Stimulated activated CD8-positive, alpha-beta memory T cell treated with anti-CD3 and anti-CD28 coated beads, Interleukin-7, amount 100 ng/mL, for 1 hour (primary cell): ENCODE data around the gene RGS10.

Source experiments
- DNase-seq, 2 donors: peaks; one replicate each; pipeline ENCODE4 v3.0.0-alpha.2; 2020; ENCODE audit warnings: low read depth in 2 of 2

RGS10 gene

GRCh38 chr10:119518176-119518575 lies 24.3 kb downstream of the RGS10 start:
- DNase-seq, result no peak

- DNase-seq, result no peak
Measured at GRCh38 chr10:119517235-119518141, 25.0 kb downstream of the RGS10 start.

GRCh38 chr10:119516381-119517234 lies 25.9 kb downstream of the RGS10 start:
- DNase-seq, result no peak

- no peak for DNase-seq
Measured at GRCh38 chr10:119515511-119516045, 26.9 kb downstream of the RGS10 start.

GRCh38 chr10:119514819-119515218 lies 27.7 kb downstream of the RGS10 start:
- DNase-seq, result no peak

- DNase-seq, result no peak
Measured at GRCh38 chr10:119511828-119512515, 30.5 kb downstream of the RGS10 start.

- no peak for DNase-seq
Measured at GRCh38 chr10:119509909-119510451, 32.5 kb downstream of the RGS10 start.

- no peak for DNase-seq
Measured at GRCh38 chr10:119507115-119507514, 35.4 kb downstream of the RGS10 start.

GRCh38 chr10:119505588-119506315 lies 36.8 kb downstream of the RGS10 start:
- no peak for DNase-seq

- DNase-seq, result no peak
Measured at GRCh38 chr10:119505131-119505551, 37.4 kb downstream of the RGS10 start.

GRCh38 chr10:119504651-119505050 lies 37.9 kb downstream of the RGS10 start:
- no peak for DNase-seq

- DNase-seq, result no peak
Measured at GRCh38 chr10:119503821-119504220, 38.7 kb downstream of the RGS10 start.

GRCh38 chr10:119502618-119503155 lies 39.8 kb downstream of the RGS10 start:
- DNase-seq, result no peak

- peak; percentile 43 to 58 for DNase-seq
Measured at GRCh38 chr10:119502209-119502608, 40.3 kb downstream of the RGS10 start.

GRCh38 chr10:119501690-119502089 lies 40.8 kb downstream of the RGS10 start:
- no peak for DNase-seq

- no peak for DNase-seq
Measured at GRCh38 chr10:119500821-119501220, 41.7 kb downstream of the RGS10 start.

- DNase-seq, result no peak
Measured at GRCh38 chr10:119500123-119500795, 42.3 kb downstream of the RGS10 start.

GRCh38 chr10:119499677-119500002 lies 42.9 kb downstream of the RGS10 start:
- DNase-seq, result no peak

GRCh38 chr10:119498889-119499676 lies 43.4 kb downstream of the RGS10 start:
- DNase-seq, result no peak
